Fibroblast of skin of right biceps (primary cell): ENCODE data around the gene ZBTB7C.

Source experiments
- DNase-seq: peaks from one replicate; pipeline ENCODE4 v3.0.0-alpha.2; 2013

ZBTB7C gene

GRCh38 chr18:48009116-48009745 is 400.0 kb downstream of the ZBTB7C start:
- no peak for DNase-seq

GRCh38 chr18:48007955-48008701 is 401.1 kb downstream of the ZBTB7C start:
- DNase-seq, result peak; percentile 53

GRCh38 chr18:48007381-48007780 is 401.8 kb downstream of the ZBTB7C start:
- DNase-seq, result no peak

- no peak for DNase-seq
Observed at GRCh38 chr18:48006415-48007175, 402.6 kb downstream of the ZBTB7C start.

- DNase-seq, result no peak
Observed at GRCh38 chr18:48004577-48004976, 404.6 kb downstream of the ZBTB7C start.

- peak; percentile 51 for DNase-seq
Observed at GRCh38 chr18:48003426-48004349, 405.5 kb downstream of the ZBTB7C start.

- peak; percentile 16 for DNase-seq
Observed at GRCh38 chr18:48002933-48003365, 406.2 kb downstream of the ZBTB7C start.

GRCh38 chr18:48000701-48001100 is 408.5 kb downstream of the ZBTB7C start:
- DNase-seq, result no peak

GRCh38 chr18:47999801-48000248 is 409.4 kb downstream of the ZBTB7C start:
- no peak for DNase-seq

- peak; percentile 23 for DNase-seq
Observed at GRCh38 chr18:47997338-47997780, 411.8 kb downstream of the ZBTB7C start.

GRCh38 chr18:47996091-47996541 is 413.1 kb downstream of the ZBTB7C start:
- peak; percentile 48 for DNase-seq

- DNase-seq, result no peak
Observed at GRCh38 chr18:47995654-47996053, 413.5 kb downstream of the ZBTB7C start.

- DNase-seq, result no peak
Observed at GRCh38 chr18:47993409-47993808, 415.8 kb downstream of the ZBTB7C start.

- DNase-seq, result no peak
Observed at GRCh38 chr18:47992976-47993375, 416.2 kb downstream of the ZBTB7C start.

GRCh38 chr18:47992266-47992665 is 416.9 kb downstream of the ZBTB7C start:
- DNase-seq, result no peak

- DNase-seq, result no peak
Observed at GRCh38 chr18:47990981-47991380, 418.2 kb downstream of the ZBTB7C start.

GRCh38 chr18:47987388-47987699 is 421.8 kb downstream of the ZBTB7C start:
- peak; percentile 43 for DNase-seq

- DNase-seq, result no peak
Observed at GRCh38 chr18:47986620-47987387, 422.4 kb downstream of the ZBTB7C start.

GRCh38 chr18:47985866-47986265 is 423.3 kb downstream of the ZBTB7C start:
- no peak for DNase-seq

- no peak for DNase-seq
Observed at GRCh38 chr18:47984991-47985390, 424.2 kb downstream of the ZBTB7C start.

- DNase-seq, result no peak
Observed at GRCh38 chr18:47983946-47984345, 425.2 kb downstream of the ZBTB7C start.

GRCh38 chr18:47983055-47983454 is 426.1 kb downstream of the ZBTB7C start:
- no peak for DNase-seq
